LoVo (cell line): Measurements from ENCODE around the gene SIRT2.
"Not testable (repeated sequence)": the region's sequence is repeated elsewhere in the genome, so short reads cannot be mapped to it uniquely, and the experiment has no call there.

Source experiments
- DNase-seq: peaks from one replicate; pipeline ENCODE4 v3.0.0-alpha.2; 2016; ENCODE audit warnings: low spot score

Gene SIRT2

DNA sequence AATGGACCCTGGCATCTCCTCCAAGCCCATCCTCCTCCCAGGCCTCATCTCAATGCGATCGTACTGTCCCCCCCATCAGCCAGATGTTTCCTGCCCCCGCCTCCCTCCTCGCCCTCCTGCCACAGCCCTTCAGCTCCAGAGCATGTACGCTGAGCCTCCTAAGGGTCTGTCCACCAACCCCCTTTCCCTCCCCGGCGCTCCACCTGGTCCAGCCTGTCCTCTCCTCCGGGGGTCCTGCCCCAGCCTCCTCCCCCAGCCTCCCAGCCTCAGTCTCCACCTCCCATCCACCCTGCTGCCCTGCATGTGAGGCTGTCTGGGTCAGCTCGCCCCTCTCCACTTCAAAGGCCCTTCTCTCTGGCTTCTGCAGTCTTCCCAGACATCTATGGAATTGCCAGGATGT lies 4.5 kb downstream of the SIRT2 start:
- DNase-seq, result no peak

DNA sequence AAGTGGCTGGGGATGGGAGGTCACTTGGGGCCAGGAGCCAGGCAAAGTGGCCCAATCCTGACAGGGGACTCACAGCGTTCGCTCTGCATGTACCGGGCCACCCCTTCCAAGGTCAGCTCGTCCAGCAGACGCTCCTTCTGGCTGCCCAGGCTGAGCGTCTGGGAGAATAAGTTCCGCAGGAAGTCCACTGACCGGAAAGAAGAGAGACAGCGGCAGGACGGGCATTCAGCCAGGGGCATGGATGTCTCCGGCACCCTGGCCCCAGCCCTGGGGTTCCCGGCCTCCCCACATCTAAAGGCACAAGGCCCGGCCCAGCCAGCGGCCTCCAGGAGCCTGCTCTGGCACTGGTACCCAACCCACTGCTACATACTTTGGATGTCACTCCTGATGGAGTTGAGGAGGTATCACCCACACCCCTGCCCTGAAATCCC lies 6.1 kb downstream of the SIRT2 start:
- DNase-seq, result no peak

DNA sequence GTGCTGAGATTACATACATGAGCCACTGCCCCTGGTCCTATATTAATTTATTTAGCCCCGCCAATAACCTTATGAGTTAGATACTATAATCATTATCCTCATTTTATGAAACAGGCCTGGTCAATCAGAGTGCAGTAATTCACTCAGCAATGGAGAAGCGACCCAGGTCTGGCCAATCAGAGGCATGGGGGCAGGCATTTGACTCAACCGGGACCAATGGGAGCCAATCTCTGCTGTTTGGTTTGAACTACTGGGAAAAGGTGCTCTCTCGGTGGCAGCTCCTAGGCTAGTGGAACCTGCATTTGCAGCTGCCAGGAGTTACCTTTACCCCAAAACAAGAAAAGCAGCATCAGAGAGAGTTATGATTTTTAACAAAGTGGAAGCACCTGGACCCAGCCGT lies 6.6 kb downstream of the SIRT2 start:
- no peak for DNase-seq

DNA sequence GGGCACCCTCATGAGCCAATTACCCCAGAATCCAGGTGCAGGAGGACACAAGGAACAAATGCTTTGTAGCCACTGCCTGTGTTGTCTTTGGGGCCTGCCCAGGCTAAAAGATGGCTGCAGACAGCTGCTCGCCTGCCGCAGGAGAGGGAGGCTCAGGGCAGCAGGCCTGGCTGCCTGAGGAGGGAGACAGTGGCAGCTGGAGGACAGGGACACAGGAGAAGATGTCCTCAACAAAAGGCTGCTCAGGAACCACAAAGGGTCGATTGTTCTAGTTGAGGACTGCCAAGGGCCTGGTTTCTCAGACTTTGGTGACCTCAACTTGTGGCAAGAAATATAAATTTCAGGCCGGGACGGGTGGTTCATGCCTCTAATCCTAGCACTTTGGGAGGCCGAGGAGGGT lies 7.6 kb downstream of the SIRT2 start:
- DNase-seq, result no peak

DNA sequence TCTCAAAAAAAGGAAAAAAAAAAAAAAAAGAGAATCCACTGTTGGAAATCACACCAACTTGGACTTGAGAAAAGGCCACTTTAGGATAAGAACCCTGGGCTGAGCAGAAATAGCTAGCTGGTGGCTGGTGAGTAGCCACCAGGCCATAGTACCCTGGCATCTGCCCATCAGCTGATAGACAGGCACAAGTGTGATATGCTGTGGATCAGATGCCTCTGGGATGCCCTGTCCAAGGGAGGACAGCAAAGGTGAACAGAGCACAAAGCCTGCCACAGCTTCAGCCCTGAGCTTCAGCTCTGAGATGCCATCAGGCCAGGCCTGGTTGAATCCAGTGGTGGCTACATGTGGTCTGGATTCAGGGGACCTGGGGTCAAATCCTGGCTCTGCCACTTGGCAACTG lies 8.7 kb downstream of the SIRT2 start:
- no peak for DNase-seq

DNA sequence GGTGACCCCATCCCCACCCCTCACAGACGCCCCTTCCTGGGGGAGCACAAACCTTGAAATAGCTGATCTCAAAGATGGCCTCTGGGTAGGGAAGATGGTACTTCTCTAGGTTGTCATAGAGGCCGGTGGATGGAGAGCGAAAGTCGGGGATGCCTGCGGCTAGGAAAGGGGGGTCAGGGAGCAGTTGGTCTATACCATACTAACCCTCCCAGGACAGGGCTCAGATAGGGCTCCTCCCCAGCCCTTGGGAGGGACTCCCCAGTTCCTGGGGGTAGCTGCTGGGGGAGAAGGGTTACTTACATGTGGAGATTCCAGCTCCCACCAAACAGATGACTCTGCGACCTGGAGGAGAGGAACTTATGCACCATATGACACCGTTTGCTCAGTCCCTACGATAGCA lies 9.6 kb downstream of the SIRT2 start:
- DNase-seq, result no peak

DNA sequence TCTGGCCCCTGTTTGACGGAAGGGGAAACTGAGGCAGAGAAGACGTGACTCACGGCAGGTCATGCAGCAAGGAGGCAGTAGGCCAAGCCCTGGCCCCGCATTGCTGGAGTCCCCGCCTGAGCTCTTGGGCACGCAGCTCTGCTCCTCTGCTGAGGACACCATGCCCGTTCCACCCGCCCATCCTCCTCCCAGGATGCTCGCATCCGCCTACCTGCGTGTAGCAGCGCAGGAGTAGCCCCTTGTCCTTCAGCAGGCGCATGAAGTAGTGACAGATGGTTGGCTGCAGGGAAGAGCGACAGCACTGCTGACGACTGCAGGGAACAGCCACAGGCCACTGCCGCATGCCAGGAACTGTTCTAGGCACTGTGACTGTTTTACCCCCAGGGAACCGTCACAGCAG lies 10.5 kb downstream of the SIRT2 start:
- DNase-seq, result no peak

DNA sequence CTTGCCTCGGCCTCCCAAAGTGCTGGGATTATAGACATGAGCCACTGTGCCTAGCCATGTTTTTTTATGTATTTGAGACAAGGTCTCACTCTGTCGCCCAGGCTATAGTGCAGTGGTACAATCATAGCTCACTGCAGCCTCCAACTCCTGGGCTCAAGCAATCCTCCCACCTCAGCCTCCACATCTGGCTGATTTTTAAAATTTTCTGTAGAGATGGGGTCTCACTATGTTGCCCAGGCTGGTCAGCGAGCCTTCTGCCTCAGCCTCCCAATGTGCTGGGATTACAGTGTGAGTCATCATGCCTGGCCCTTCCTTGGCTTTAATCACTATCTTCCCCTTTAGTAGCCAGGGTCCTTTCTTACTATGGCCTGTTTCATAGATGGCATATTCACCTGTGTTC lies 14.7 kb downstream of the SIRT2 start:
- DNase-seq, result not testable (repeated sequence)

DNA sequence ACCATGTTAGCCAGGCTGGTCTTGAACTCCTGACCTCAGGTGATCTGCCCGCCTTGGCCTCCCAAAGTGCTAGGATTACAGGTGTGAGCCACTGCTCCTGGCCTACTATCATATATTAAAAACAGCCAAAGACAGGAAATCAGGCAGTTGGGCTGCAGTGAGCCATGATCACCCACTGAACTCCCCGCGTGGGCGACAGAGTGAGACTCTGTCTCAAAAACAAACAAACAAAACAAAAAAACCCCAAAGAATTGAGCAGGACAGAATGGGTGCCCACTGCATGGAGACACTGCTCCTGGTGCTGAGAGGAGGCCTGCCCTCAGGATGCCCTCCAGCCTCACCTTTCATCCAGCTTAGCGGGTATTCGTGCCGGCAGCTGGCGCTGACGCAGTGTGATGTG lies 16.1 kb downstream of the SIRT2 start:
- DNase-seq, result no peak

DNA sequence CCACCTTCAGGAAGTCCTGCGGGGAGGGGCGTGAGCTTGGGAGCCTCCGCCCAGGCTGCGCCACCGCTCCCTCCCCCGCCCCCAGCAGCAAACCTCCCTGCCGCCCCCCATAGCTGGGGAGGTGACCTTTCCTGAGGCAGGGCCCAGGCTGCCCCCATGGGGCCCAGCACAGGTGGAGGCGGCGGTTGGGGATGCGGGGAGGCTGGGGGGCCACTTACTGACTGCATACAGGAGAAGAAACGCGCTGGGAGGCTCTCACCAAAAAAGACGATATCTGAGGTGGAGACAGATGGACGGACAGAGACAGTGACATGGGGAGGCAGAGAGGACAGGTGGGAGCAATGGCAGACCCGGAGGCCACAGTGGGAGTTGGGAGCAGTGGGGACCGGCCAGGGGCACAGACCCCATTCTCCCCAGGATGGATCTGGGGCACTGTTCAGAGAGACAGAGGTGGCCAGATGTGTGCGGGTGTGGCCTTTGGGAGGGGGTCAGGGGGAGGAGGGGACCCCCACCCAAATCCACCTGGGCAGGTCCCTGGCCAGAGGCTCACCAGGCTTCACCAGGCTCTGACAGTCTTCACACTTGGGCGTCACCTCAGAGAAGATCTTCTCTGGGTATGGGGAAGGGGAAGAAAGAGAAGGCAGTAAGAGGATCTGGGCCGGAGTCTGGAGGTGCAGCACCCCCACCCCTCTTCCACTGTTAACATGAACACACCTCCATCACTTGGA lies 18.4 kb downstream of the SIRT2 start:
- no peak for DNase-seq

DNA sequence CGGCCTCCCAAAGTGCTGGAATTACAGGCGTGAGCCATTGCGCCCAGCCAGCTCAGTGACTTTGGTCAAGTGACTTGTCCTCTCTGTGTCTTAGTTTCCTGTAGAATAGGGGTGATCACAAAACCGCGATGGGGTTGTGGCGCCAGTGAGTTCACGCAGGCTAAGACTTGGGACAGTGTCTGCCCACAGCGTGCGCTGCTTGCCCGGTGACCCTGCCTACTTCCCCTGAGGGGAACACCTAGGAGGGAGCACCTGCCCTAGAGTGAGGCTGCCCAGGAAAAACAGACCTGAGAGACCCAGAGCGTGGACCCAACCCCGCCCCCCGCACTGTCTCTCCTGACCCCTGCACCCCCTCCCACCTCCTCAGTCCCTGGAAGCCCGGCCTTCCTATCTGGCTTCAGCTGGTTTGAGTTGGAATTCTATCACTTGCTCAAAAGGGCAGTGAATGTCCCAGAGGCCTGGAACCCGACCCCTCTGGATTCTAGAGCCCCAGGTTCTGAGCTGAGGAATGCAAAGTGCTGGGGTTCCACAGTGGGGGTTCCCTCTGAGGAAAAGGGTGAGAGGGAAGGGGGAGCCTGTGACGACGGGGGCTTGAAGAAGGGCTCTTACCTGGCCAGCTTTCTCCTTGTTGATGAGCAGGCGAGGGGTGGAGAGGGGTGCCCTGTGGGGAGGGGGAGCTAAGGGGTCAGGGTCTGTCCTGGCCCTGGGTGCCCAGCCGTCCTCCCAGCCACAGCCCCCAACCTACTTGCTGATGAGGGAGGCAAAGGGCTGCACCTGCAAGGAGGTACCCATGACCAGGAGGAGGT lies 19.1 kb downstream of the SIRT2 start:
- no peak for DNase-seq

DNA sequence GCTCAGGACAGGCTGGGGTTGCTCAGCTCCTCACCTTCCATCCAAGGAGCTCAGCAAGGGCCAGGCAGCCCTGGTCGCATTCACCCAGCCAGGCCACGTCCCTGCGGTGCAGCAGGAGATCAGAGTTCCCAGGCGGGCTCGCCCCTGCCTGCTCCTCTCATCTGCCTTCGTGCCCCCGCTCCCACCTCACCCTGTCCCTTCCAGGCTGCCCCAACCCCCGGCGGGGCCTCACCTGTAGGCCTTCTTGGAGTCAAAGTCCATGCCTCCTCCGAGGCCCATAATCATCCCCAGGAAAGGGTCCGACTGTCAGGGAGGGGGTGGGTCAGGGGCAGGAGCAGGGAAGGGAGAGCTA lies 20.0 kb downstream of the SIRT2 start:
- DNase-seq, result no peak

DNA sequence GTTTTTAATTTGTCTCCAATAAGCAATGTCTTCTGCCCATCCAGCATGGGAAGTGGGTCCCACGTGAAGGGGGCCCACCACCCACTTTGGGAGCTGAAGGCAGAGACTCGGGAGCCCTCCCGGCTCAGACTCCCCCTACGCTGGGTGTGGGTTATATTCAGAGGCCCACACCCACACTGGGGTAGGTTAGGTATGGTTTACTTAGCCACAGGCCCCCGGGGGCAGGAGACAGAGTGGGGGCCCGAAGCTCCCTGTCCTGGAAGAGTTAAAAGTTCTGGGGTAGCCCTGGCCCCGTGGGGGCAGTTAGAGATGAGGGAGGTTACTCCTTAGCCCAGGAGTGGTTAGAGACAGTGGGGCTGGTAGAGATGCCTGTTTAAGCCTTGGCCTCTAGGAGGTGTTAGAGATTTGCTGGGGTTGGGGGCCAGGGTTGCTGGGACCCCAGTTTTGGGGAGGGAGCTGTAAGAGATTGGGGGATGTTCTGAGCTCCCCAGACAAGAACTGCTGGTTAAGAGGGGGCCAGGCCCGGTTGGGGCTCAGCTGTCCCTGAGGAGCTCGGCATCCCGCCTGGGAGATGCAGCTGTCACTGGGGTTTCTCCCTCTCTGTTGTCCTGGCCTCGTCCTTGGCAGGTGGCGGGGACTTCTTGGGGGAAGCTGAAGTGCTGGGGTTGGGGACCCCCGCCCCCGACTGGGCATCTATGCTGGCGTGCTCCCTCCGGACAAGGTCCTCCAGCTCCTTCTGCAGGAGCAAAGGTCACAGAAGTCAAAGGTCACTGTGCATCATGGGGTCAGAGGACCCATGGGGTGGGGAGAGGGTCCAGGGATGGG lies 20.6 kb downstream of the SIRT2 start:
- no peak for DNase-seq

DNA sequence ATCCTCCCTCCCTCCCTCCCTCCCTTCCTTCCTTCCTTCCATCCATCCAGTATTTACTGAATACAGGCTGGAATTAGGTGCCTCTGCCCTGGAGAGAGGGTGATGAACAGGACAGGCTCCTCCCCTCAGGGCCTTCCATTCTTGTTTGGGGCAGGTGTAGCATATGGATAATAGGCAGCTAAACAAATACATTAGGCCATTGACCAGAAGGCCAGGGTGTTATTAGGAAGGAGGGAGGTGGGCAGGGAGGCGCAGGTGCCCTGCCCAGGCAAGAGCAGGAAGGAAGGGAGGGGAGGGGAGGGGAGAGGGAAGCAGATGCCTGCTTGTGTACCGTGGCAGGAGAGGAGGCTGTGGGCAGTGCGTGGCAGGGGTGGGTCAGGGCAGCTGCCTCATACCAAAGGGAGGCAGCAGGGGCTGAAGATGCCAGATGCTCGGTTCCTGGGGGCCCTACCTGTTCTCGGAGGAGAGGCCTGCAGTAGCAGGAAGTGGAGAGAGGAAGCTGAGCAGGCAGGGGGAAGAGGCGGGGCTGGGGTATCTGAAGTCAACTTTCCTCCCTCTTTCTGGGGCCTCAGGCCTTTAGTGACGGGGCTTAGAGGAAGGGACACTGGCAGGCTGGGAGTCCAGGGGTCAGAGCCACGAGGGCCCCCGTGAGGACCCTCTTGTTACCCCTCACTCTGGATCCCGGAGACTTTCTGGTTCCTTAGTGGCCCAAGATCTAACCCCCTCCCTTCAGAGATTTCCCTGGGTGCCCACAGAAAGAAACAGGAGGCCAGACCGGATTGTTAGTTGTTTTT lies 21.4 kb downstream of the SIRT2 start, which contains the start of gene RINL:
RINL (minus strand) TSS at position 495 of the 794 bp plus-strand sequence. CDS start 1,533 bp downstream, outside the sequence.
- no peak for DNase-seq

DNA sequence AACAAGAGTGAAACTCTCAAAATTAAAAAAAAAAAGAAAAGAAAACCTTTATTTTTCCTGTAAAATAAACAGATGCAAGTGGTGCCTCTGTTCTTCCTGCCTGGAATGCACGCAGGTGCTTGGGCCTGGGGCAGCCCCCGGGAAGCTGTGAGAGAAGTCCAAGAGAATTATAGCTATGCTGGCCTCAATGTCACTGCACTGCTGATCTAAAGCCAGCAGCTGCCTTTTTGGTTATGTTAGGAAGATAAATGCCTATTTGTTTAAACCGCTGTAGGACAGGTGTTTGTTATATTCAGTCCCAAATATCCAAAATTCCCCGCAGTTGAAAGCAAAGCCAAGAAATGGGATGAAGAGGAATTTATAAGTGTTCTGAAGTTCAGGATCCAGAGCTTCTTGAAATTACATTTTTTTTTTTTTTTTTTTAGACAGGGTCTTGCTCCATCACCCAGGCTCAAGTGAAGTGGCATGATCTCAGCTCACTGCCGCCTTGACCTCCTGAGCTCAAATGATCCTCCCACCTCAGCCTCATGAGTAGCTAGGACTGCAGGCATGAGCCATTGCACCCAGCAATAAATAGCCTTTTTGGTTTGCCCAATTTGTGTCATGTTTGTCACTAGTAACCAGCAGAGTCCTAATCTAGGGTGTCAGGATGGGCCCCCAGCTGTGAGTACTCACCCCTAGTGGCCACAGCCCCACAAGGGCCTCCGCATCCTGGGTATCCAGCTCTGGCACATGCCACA lies 23.6 kb downstream of the SIRT2 start:
- DNase-seq, result no peak

DNA sequence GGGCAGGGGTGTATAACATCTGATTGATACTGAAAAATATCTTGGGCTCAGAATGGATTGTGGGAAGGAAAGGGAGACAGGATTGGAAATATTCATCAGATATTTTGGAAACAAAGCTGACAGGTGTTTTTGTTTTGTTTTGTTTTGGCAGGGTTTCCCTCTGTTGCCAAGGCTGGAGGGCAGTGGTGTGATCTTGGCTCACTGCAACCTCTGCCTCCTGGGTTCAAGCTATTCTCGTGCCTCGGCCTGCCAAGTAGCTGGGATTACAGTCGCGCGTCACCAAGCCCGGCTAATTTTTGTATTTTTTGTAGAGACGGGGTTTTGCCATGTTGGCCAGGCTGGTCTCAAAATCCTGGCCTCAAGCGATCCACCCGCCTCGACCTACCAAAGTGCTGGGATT lies 26.0 kb downstream of the SIRT2 start:
- not testable (repeated sequence) for DNase-seq

DNA sequence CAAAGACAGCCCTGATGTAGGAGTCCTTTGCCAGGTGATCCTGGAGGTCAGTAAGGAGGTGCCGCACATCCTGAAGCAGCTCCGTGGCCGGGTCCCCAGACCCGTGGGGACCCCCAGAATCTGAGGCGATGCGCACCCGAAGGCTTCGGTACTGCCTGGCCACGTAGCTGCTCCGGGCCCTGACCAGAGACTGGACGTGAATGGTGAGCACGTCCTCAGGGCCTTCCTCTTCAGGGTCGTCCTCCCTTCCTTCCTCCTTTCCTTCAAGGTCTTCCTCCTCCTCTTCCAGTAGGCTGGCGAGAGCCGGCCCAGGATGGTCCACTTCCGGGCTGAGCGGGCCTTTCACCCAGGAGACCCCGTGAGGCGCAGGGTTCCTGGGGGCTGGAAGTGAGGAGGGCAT lies 28.8 kb downstream of the SIRT2 start:
- no peak for DNase-seq

DNA sequence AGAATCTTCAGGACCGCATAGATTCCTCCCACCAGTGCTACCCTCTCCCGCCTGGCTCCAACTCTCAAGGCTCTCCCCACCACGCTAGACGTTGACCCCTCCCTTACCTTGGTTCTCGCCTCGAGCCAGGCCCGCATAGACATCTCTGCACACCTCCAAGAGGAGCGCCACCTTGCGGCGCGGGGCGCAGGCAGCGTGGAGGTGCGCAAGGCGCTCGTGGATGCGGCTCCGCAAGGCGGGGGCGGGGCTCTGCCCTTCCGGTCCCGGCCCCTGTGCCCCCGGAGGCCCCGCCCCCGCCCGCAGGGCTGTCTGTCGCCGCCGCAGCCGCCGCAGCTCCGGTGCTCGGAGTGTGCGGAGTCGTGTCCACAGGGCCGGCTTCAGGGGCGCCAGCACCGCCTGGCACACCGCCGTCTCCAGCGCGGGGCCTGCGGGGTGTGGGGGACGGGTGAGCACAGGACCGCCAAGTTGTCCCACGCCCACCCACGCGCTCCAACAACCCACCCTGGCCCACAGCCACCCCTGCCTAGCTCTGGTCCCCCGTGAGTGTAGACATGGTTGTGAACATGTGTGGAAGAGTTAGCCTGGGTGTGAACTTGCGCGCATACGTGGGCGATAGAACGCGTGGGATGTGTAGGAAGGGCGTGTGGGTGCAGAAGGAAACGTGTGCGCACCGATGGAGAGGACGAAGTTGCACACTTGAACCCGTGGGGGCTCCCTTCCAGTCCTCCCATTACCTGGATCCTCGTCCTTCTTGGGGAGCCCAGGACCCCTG lies 29.4 kb downstream of the SIRT2 start:
- DNase-seq, result no peak

DNA sequence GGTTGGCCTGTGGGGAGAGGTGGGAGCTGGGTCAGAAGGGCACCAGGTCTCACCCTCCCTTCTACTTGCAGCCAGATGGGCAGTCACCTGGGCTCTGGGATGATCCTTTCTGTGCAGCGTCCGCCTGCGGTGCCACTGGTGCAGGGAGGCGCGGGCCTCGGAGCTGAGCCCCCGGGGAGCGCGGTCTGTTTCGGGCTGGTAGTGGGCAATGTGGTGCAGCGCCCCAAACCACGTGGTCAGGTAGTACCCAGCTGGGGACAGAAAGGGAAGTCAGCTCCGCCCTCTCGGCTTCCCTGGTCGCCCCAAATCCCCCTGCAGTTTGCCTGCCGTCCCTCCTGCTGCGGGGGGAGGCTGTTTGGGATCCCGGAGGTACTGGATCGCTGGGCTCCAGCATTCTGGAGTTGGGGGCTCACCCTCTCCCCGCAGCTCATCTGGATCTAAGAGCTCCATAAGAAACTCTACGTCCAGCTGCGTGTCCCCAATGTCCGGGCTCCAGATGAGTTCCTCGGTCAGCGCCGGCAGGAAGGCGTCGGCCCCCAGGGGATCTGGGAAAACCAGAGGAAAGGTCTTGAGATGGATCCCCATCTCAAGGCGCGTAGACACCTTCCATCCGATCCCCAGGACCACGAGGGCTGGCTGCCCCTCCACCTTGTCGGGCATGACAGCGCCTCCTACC lies 30.1 kb downstream of the SIRT2 start:
- DNase-seq, result no peak

DNA sequence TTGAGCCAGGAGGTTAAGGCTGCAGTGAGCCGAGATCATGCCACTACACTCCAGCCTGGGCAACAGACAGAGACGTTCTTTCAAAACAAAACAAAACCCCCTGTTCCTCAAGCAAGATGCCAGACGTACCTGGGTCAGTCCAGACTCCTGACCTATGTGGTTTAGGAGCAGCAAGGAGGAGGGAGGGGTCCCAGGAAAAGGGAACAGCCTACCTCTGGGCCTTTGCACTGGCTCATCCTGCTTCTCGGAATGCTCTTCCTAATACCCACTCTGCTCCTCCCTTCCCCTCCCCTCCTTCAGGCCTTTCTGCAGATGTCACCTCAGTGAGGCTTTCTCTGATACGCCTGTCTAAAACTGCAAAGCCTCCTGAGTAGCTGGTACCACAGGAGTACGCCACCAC lies 30.9 kb downstream of the SIRT2 start:
- no peak for DNase-seq
